GM12878 (cell line): ENCODE measurements around the gene MANEAL. TPM values are rescaled to one million over a fixed set of nuclear protein-coding genes. Genes with fewer than 3 reads are reported as not detected.

Experiments used
- ATAC-seq: fragments of 200-7000 bp; cut with Tn5 transposase; 3 replicates; pipeline ENCODE4 v1.9.1; 2020; ENCODE audit warnings: mild to moderate bottlenecking, moderate library complexity
- BruUV-seq: library from RNA; stranded (reverse); fragments of 400-500 nt; replicated peaks from 2 replicates; lab custom pipeline; 2021; lab: Mats Ljungman, UMichigan
- CTCF ChIA-PET: fragments of 300-600 bp; sonication (Branson Sonifier 250); formaldehyde crosslinking; extraction: SDS; loops from one replicate; lab custom pipeline; 2021; ENCODE audit warnings: inconsistent platforms; lab: Yijun Ruan, JAX
- POLR2A ChIA-PET: fragments of 350-600 bp; formaldehyde crosslinking; extraction: SDS; loops from one replicate; lab custom pipeline; 2021; ENCODE audit warnings: inconsistent platforms; lab: Charles Lee
- RAD21 ChIA-PET: fragments of 300-600 bp; sonication (Branson Sonifier 250); formaldehyde crosslinking; loops from one replicate; lab custom pipeline; 2023; ENCODE audit warnings: antibody characterized with exemption; ENCODE audit not compliant: unreplicated experiment; lab: Charles Lee
- SMC1A ChIA-PET: fragments of 300-600 bp; sonication (Branson Sonifier 250); formaldehyde crosslinking; loops from one replicate; lab custom pipeline; 2023; ENCODE audit not compliant: unreplicated experiment, uncharacterized antibody; lab: Charles Lee
- DNase-seq: peaks from one replicate; pipeline ENCODE4 v3.0.0-alpha.2; 2011; ENCODE audit warnings: low read depth, low spot score
- FAIRE-seq: peaks from 3 replicates; lab custom pipeline; 2011; peaks lifted over from hg19 to GRCh38; lab: Jason Lieb, UNC
- H2AFZ ChIP-seq: 2 replicates; pipeline ENCODE4 v1.6.0; 2011; ENCODE audit warnings: low read depth, low read length, control low read depth; ENCODE audit not compliant: control insufficient read depth
- H3K27ac ChIP-seq: 2 replicates; pipeline ENCODE4 v1.5.1; 2011; ENCODE audit warnings: control low read depth; ENCODE audit not compliant: control insufficient read depth, insufficient read depth
- H3K27me3 ChIP-seq, 2 experiments: replicated peaks in 1 of 2; 2 replicates each; pipeline versions ENCODE4 v1.6.0 to v1.6.1; 2011; ENCODE audit warnings: low read length in 1 of 2; ENCODE audit not compliant: control insufficient read depth in 2 of 2, insufficient read depth in 2 of 2
- H3K36me3 ChIP-seq, 2 experiments: 2 replicates each; pipeline ENCODE4 v1.5.1; 2011; ENCODE audit warnings: low read length in 1 of 2; ENCODE audit not compliant: control insufficient read depth in 2 of 2, insufficient read depth in 2 of 2
- H3K4me1 ChIP-seq: 2 replicates; pipeline ENCODE4 v1.6.1; 2011; ENCODE audit warnings: mild to moderate bottlenecking, low read length, moderate library complexity, mixed read lengths; ENCODE audit not compliant: control insufficient read depth, insufficient read depth
- H3K4me2 ChIP-seq: 2 replicates; pipeline ENCODE4 v1.6.0; 2011; ENCODE audit warnings: control low read depth; ENCODE audit not compliant: control insufficient read depth, insufficient read depth
- H3K4me3 ChIP-seq: fragments of 200-600 bp; sonication (generic); 2 replicates; pipeline ENCODE4 v1.5.1; 2016
- H3K79me2 ChIP-seq: 2 replicates; pipeline ENCODE4 v1.6.0; 2011; ENCODE audit warnings: low read length; ENCODE audit not compliant: control insufficient read depth, insufficient read depth
- H3K9ac ChIP-seq: 2 replicates; pipeline ENCODE4 v1.8.0; 2011; ENCODE audit warnings: low read length, control low read depth, mixed read lengths; ENCODE audit not compliant: control insufficient read depth, insufficient read depth
- H3K9me3 ChIP-seq: replicated peaks from 3 replicates; pipeline ENCODE4 v1.5.1; 2011; ENCODE audit warnings: mild to moderate bottlenecking, low read length; ENCODE audit not compliant: control insufficient read depth, insufficient read depth
- H4K20me1 ChIP-seq: 2 replicates; pipeline ENCODE4 v1.6.0; 2011; ENCODE audit not compliant: control insufficient read depth, insufficient read depth
- ASH2L ChIP-seq: fragments of 300-600, 200-600 bp; sonication (generic); IDR thresholded peaks from 2 replicates; pipeline ENCODE4 v1.6.1; 2017; ENCODE audit warnings: low read depth, mild to moderate bottlenecking, borderline replicate concordance
- BCL11A ChIP-seq: IDR thresholded peaks from 2 replicates; pipeline ENCODE4 v1.6.1; 2011; ENCODE audit warnings: low read depth, low read length
- E2F8 ChIP-seq: fragments of 450-650 bp; IDR thresholded peaks from 2 replicates; pipeline ENCODE4 v1.6.1; 2018; ENCODE audit warnings: mild to moderate bottlenecking, low read depth, moderate library complexity; ENCODE audit not compliant: partially characterized antibody
- EZH2 ChIP-seq: IDR thresholded peaks from 2 replicates; pipeline ENCODE4 v1.6.1; 2012; ENCODE audit warnings: low read depth, mild to moderate bottlenecking, control low read depth, inconsistent platforms, low read length, borderline replicate concordance; ENCODE audit not compliant: control insufficient read depth
- IKZF1 ChIP-seq: fragments of 450-650 bp; conservative IDR thresholded peaks from 2 replicates; pipeline ENCODE4 v1.6.1; 2017; ENCODE audit warnings: antibody characterized with exemption, mild to moderate bottlenecking
- IKZF2 ChIP-seq, 2 experiments: fragments of 450-650 bp; IDR thresholded peaks; 2 replicates each; pipeline ENCODE4 v1.6.1; 2017; ENCODE audit warnings: mild to moderate bottlenecking in 2 of 2, moderate library complexity in 2 of 2
- JUNB ChIP-seq: IDR thresholded peaks from 2 replicates; pipeline ENCODE4 v1.6.1; 2016; ENCODE audit warnings: antibody characterized with exemption, mild to moderate bottlenecking
- LARP7 ChIP-seq: fragments of 450-650 bp; IDR thresholded peaks from 2 replicates; pipeline ENCODE4 v1.6.1; 2017; ENCODE audit warnings: mild to moderate bottlenecking
- NRF1 ChIP-seq: conservative IDR thresholded peaks from 2 replicates; pipeline ENCODE4 v1.6.1; 2011; ENCODE audit warnings: mild to moderate bottlenecking, low read depth, low read length, improper control_type of control experiment
- POLR2AphosphoS5 ChIP-seq: IDR thresholded peaks from 2 replicates; pipeline ENCODE4 v1.6.1; 2011; ENCODE audit warnings: mild to moderate bottlenecking, low read length, inconsistent platforms
- RAD51 ChIP-seq: fragments of 450-650 bp; IDR thresholded peaks from 2 replicates; pipeline ENCODE4 v1.6.1; 2016; ENCODE audit warnings: moderate library complexity, mild to moderate bottlenecking, inconsistent platforms
- SP1 ChIP-seq: IDR thresholded peaks from one replicate; pipeline ENCODE4 v1.6.1; 2011; ENCODE audit warnings: low read depth, low read length
- SREBF1 ChIP-seq: IDR thresholded peaks from 2 replicates; pipeline ENCODE4 v1.6.1; 2012; ENCODE audit warnings: mild to moderate bottlenecking, low read length
- STAT1 ChIP-seq: fragments of 450-650 bp; conservative IDR thresholded peaks from 2 replicates; pipeline ENCODE4 v1.6.1; 2014; ENCODE audit warnings: antibody characterized with exemption, mild to moderate bottlenecking
- SUPT20H ChIP-seq: IDR thresholded peaks from 2 replicates; pipeline ENCODE4 v1.6.1; 2011; ENCODE audit warnings: low read depth, mild to moderate bottlenecking, low read length, moderate library complexity, borderline replicate concordance; ENCODE audit not compliant: control insufficient read depth
- WRNIP1 ChIP-seq: IDR thresholded peaks from 2 replicates; pipeline ENCODE4 v1.6.1; 2011; ENCODE audit warnings: low read depth, low read length, improper control_type of control experiment, borderline replicate concordance
- ZNF384 ChIP-seq: IDR thresholded peaks from 2 replicates; pipeline ENCODE4 v1.6.1; 2012; ENCODE audit warnings: low read depth, mild to moderate bottlenecking, low read length, improper control_type of control experiment, borderline replicate concordance
- WGBS: methylation state at CpG from one replicate; pipeline ENCODE4 v1.1.6; 2016; ENCODE audit warnings: low lambda C conversion rate; ENCODE audit not compliant: insufficient replicate concordance, insufficient coverage; ENCODE audit errors: missing lambda C conversion rate; 5-methylcytosine and 5-hydroxymethylcytosine counted together
- in situ Hi-C: fragments of 300-500 bp; cut with MboI; formaldehyde crosslinking; loops from 9 replicates; pipeline ENCODE4 v1.14.3; 2018; ENCODE audit warnings: mixed read lengths
- intact Hi-C: fragments of 100-400 bp; cut with micrococcal nuclease; formaldehyde crosslinking; loops from one replicate; pipeline ENCODE4 v1.14.2; 2022; ENCODE audit not compliant: unreplicated experiment
- polyA plus RNA-seq, 11 experiments: library from polyadenylated mRNA; depleted of rRNA in 4 of 11; unstranded in 6 of 11; stranded (reverse) in 5 of 11; fragments of >200 nt; fragmentation: Nextera tagmentation in 4 of 11; fragmentation: Illumina TruSeq in 1 of 11; extraction: Ambion mirVana in 4 of 11; extraction: Trizol in 1 of 11; gene quantifications; 1 replicate in 1 of 11; 2 replicates in 10 of 11; pipeline versions ENCODE4 v1.2.1 to v1.2.3, GENCODE V29; 2011 to 2016; ENCODE audit warnings: inconsistent platforms in 2 of 11, missing spikeins in 2 of 11, low read depth in 1 of 11
- total RNA-seq, 4 experiments: library from RNA; depleted of rRNA in 3 of 4; stranded (reverse); fragments of >200 nt in 3 of 4; fragmentation: Illumina TruSeq in 1 of 4; extraction: Trizol in 1 of 4; gene quantifications; 2 replicates each; pipeline versions ENCODE4 v1.2.1 to v1.2.3, GENCODE V29; 2013 to 2021
- TF ChIP-seq, protein P1 (sequence below): fragments of 450-650 bp; IDR thresholded peaks from 2 replicates; pipeline ENCODE4 v1.6.1; 2017; ENCODE audit warnings: mild to moderate bottlenecking, moderate library complexity
- TF ChIP-seq, protein P2 (sequence below): IDR thresholded peaks from 2 replicates; pipeline ENCODE4 v1.6.1; 2012; ENCODE audit warnings: low read depth, low read length, improper control_type of control experiment

Gene MANEAL
- total and polyA plus RNA-seq, 10 of the 15 experiments (the other 5 are each of a cell fraction or from before 2014, with no cell fraction given), result 0.83 to 11.1 (median 5.7) TPM

- Histone ChIP-seq H3K4me2 (no peak overlapping the region), H3K36me3 (peaks cover 9 to 22% of the 10 kb centered on the region in 2 experiments)
Observed at GRCh38 chr1:37825506-37825905, 31.9 kb downstream of the MANEAL start.

More at GRCh38 chr1:37825506-37825905, 31.9 kb downstream of the MANEAL start:
- DNase-seq (no peak), FAIRE-seq (no peak), ATAC-seq (no peak)
- intact Hi-C loops (no loop called here), in situ Hi-C loops (no loop called here)
- BruUV-seq, result no TSS peak
- no peak overlapping the region for H3K27ac ChIP-seq
- TF ChIP-seq SREBF1 (no peak), NRF1 (no peak), SP1 (no peak), POLR2AphosphoS5 (no peak), WRNIP1 (no peak), RAD51 (no peak), IKZF1 (no peak), E2F8 (no peak), BCL11A (no peak), LARP7 (no peak), SUPT20H (no peak), ZNF384 (no peak), IKZF2 (IDR thresholded peaks at IDR 0.05) (no peak), JUNB (no peak), EZH2 (no peak), STAT1 (no peak), ASH2L (no peak)
- TF ChIP-seq, protein P1, sequence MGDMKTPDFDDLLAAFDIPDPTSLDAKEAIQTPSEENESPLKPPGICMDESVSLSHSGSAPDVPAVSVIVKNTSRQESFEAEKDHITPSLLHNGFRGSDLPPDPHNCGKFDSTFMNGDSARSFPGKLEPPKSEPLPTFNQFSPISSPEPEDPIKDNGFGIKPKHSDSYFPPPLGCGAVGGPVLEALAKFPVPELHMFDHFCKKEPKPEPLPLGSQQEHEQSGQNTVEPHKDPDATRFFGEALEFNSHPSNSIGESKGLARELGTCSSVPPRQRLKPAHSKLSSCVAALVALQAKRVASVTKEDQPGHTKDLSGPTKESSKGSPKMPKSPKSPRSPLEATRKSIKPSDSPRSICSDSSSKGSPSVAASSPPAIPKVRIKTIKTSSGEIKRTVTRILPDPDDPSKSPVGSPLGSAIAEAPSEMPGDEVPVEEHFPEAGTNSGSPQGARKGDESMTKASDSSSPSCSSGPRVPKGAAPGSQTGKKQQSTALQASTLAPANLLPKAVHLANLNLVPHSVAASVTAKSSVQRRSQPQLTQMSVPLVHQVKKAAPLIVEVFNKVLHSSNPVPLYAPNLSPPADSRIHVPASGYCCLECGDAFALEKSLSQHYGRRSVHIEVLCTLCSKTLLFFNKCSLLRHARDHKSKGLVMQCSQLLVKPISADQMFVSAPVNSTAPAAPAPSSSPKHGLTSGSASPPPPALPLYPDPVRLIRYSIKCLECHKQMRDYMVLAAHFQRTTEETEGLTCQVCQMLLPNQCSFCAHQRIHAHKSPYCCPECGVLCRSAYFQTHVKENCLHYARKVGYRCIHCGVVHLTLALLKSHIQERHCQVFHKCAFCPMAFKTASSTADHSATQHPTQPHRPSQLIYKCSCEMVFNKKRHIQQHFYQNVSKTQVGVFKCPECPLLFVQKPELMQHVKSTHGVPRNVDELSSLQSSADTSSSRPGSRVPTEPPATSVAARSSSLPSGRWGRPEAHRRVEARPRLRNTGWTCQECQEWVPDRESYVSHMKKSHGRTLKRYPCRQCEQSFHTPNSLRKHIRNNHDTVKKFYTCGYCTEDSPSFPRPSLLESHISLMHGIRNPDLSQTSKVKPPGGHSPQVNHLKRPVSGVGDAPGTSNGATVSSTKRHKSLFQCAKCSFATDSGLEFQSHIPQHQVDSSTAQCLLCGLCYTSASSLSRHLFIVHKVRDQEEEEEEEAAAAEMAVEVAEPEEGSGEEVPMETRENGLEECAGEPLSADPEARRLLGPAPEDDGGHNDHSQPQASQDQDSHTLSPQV, result no peak
- TF ChIP-seq, protein P2, sequence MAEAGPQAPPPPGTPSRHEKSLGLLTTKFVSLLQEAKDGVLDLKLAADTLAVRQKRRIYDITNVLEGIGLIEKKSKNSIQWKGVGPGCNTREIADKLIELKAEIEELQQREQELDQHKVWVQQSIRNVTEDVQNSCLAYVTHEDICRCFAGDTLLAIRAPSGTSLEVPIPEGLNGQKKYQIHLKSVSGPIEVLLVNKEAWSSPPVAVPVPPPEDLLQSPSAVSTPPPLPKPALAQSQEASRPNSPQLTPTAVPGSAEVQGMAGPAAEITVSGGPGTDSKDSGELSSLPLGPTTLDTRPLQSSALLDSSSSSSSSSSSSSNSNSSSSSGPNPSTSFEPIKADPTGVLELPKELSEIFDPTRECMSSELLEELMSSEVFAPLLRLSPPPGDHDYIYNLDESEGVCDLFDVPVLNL, result no peak
- RAD21 ChIA-PET, result no interaction called here
- no peaks in the 10 kb centered on the region for H3K27me3 ChIP-seq
- CTCF ChIA-PET, result interaction anchor here (0.6 to 1.8 kb wide), 2 partner anchors 20 to 307 kb away, joined by 3 to 4 read pairs; no protein-coding TSS in a partner anchor
- no peak overlapping the region for H3K9ac ChIP-seq
- no peaks in the 10 kb centered on the region for H3K4me1 ChIP-seq
- H3K4me3 ChIP-seq, result no peak overlapping the region
- POLR2A ChIA-PET, result interaction anchor here (1.4 kb wide), 1 partner anchor 25 kb away, joined by 3 read pairs; no protein-coding TSS in a partner anchor
- H3K79me2 ChIP-seq, result no peaks in the 10 kb centered on the region
- no peak overlapping the region for H2AFZ ChIP-seq
- SMC1A ChIA-PET, result no interaction called here
- no peaks in the 10 kb centered on the region for H4K20me1 ChIP-seq
- no peaks in the 10 kb centered on the region for H3K9me3 ChIP-seq
- WGBS, result 84% methylated on average over 2 of the region's 2 CpGs
